IMR-90 (cell line): ENCODE data around the gene KCNF1. TPM values are rescaled to one million over a fixed set of nuclear protein-coding genes. Genes with fewer than 3 reads are reported as not detected.

Source experiments
- ATAC-seq: fragments of 200-7000 bp; cut with Tn5 transposase; 2 replicates; pipeline ENCODE4 v1.9.1; 2020; ENCODE audit warnings: low read depth, mild to moderate bottlenecking, moderate library complexity
- BruUV-seq: library from RNA; stranded (reverse); fragments of 400-500 nt; replicated peaks from 2 replicates; lab custom pipeline; 2021; lab: Mats Ljungman, UMichigan
- CTCF ChIA-PET: fragments of 300-600 bp; formaldehyde crosslinking; extraction: SDS; loops from one replicate; lab custom pipeline; 2021; ENCODE audit warnings: antibody characterized with exemption; lab: Yijun Ruan, JAX
- POLR2A ChIA-PET: fragments of 300-600 bp; sonication (Branson Sonifier 250); formaldehyde crosslinking; loops from one replicate; lab custom pipeline; 2022; ENCODE audit warnings: antibody characterized with exemption; ENCODE audit not compliant: unreplicated experiment; lab: Charles Lee
- DNase-seq: peaks from one replicate; pipeline ENCODE4 v3.0.0; 2013
- H2AFZ ChIP-seq: replicated peaks from 2 replicates; pipeline ENCODE3; 2013; ENCODE audit warnings: low read length, mild to moderate bottlenecking; ENCODE audit not compliant: poor library complexity
- H2AK5ac ChIP-seq: 2 replicates; pipeline ENCODE4 v1.6.1; 2013; ENCODE audit warnings: low read depth, low read length, inconsistent platforms
- H2AK9ac ChIP-seq: replicated peaks from 2 replicates; pipeline ENCODE3; 2013; ENCODE audit warnings: mild to moderate bottlenecking, low read depth, low read length, moderate library complexity; ENCODE audit not compliant: poor library complexity
- H2BK120ac ChIP-seq: 2 replicates; pipeline ENCODE4 v1.6.1; 2013; ENCODE audit warnings: low read depth, low read length, inconsistent platforms
- H2BK15ac ChIP-seq: 3 replicates; pipeline ENCODE4 v1.6.1; 2013; ENCODE audit warnings: low read depth, low read length, inconsistent platforms
- H2BK20ac ChIP-seq: 2 replicates; pipeline ENCODE4 v1.6.1; 2013; ENCODE audit warnings: low read depth, mild to moderate bottlenecking, inconsistent platforms, low read length, moderate library complexity
- H2BK5ac ChIP-seq: 2 replicates; pipeline ENCODE4 v1.6.1; 2013; ENCODE audit warnings: mild to moderate bottlenecking, low read depth, low read length, inconsistent platforms; ENCODE audit not compliant: poor library complexity, severe bottlenecking
- H3K14ac ChIP-seq: replicated peaks from 2 replicates; pipeline ENCODE4 v1.6.1; 2013; ENCODE audit warnings: low read depth, low read length, inconsistent platforms
- H3K18ac ChIP-seq: 2 replicates; pipeline ENCODE4 v1.6.1; 2013; ENCODE audit warnings: low read depth, low read length, control low read depth
- H3K23ac ChIP-seq: 2 replicates; pipeline ENCODE4 v1.6.1; 2013; ENCODE audit warnings: low read depth, low read length, inconsistent platforms
- H3K27ac ChIP-seq: 2 replicates; pipeline ENCODE4 v1.5.1; 2013; ENCODE audit warnings: mild to moderate bottlenecking, control low read depth, low read length; ENCODE audit not compliant: insufficient read depth
- H3K27me3 ChIP-seq: 2 replicates; pipeline ENCODE4 v1.6.1; 2013; ENCODE audit warnings: low read length; ENCODE audit not compliant: control insufficient read depth, insufficient read depth
- H3K36me3 ChIP-seq: 2 replicates; pipeline ENCODE4 v1.6.1; 2013; ENCODE audit warnings: low read length, mixed read lengths; ENCODE audit not compliant: control insufficient read depth, insufficient read depth
- H3K4ac ChIP-seq: 2 replicates; pipeline ENCODE4 v1.6.1; 2013; ENCODE audit warnings: low read depth, low read length, inconsistent platforms
- H3K4me1 ChIP-seq: 2 replicates; pipeline ENCODE4 v1.6.1; 2013; ENCODE audit warnings: low read length, mixed read lengths; ENCODE audit not compliant: control insufficient read depth, insufficient read depth
- H3K4me2 ChIP-seq: 2 replicates; pipeline ENCODE4 v1.6.1; 2013; ENCODE audit warnings: low read depth, mild to moderate bottlenecking, control low read depth, low read length, moderate library complexity
- H3K4me3 ChIP-seq: 2 replicates; pipeline ENCODE4 v1.5.1; 2013; ENCODE audit warnings: low read depth, mild to moderate bottlenecking, control low read depth, low read length, moderate library complexity; ENCODE audit not compliant: insufficient read depth
- H3K56ac ChIP-seq: 2 replicates; pipeline ENCODE4 v1.6.1; 2013; ENCODE audit warnings: low read length, inconsistent platforms; ENCODE audit not compliant: insufficient read depth; ENCODE audit errors: extremely low read depth
- H3K79me1 ChIP-seq, 2 experiments: 2 replicates each; pipeline ENCODE4 v1.6.1; 2013; ENCODE audit warnings: low read length in 2 of 2, inconsistent platforms in 1 of 2, low read depth in 1 of 2
- H3K9ac ChIP-seq: 2 replicates; pipeline ENCODE4 v1.6.1; 2013; ENCODE audit warnings: low read depth, low read length, control low read depth
- H3K9me1 ChIP-seq: 2 replicates; pipeline ENCODE4 v1.6.1; 2013; ENCODE audit warnings: low read length, inconsistent platforms; ENCODE audit not compliant: insufficient read depth
- H3K9me3 ChIP-seq: 2 replicates; pipeline ENCODE4 v1.6.1; 2013; ENCODE audit warnings: low read length; ENCODE audit not compliant: control insufficient read depth, insufficient read depth
- H4K20me1 ChIP-seq: 2 replicates; pipeline ENCODE4 v1.6.1; 2013; ENCODE audit warnings: low read length, inconsistent platforms; ENCODE audit not compliant: insufficient read depth
- H4K5ac ChIP-seq: 2 replicates; pipeline ENCODE4 v1.6.1; 2013; ENCODE audit warnings: mild to moderate bottlenecking, low read depth, low read length, control low read depth
- H4K8ac ChIP-seq, 2 experiments: 2 replicates each; pipeline ENCODE4 v1.6.1; 2013; ENCODE audit warnings: low read depth in 2 of 2, low read length in 2 of 2, control low read depth in 1 of 2, inconsistent platforms in 1 of 2
- H4K91ac ChIP-seq: 2 replicates; pipeline ENCODE4 v1.6.1; 2013; ENCODE audit warnings: low read depth, low read length, inconsistent platforms; ENCODE audit not compliant: insufficient read depth
- CEBPB ChIP-seq: IDR thresholded peaks from 2 replicates; pipeline ENCODE4 v1.6.1; 2012; ENCODE audit warnings: low read depth, low read length, improper control_type of control experiment
- CHD1 ChIP-seq: IDR thresholded peaks from 2 replicates; pipeline ENCODE4 v1.6.1; 2012; ENCODE audit warnings: low read depth, low read length, improper control_type of control experiment
- NFE2L2 ChIP-seq: fragments of 150-350 bp; IDR thresholded peaks from 2 replicates; pipeline ENCODE4 v1.6.1; 2016; ENCODE audit warnings: low read depth, mild to moderate bottlenecking, low read length
- RAD21 ChIP-seq: IDR thresholded peaks from 2 replicates; pipeline ENCODE4 v1.6.1; 2012; ENCODE audit warnings: low read length, improper control_type of control experiment
- RCOR1 ChIP-seq: IDR thresholded peaks from 2 replicates; pipeline ENCODE4 v1.6.1; 2012; ENCODE audit warnings: mild to moderate bottlenecking, low read length, improper control_type of control experiment; ENCODE audit not compliant: insufficient replicate concordance
- WGBS, 2 experiments: methylation state at CpG; one replicate each; pipeline versions ENCODE4 v1.1.5 to v1.1.7; 2013; ENCODE audit warnings: missing lambda C conversion rate in 2 of 2; ENCODE audit not compliant: insufficient read length in 1 of 2; ENCODE audit errors: extremely low coverage in 2 of 2; 5-methylcytosine and 5-hydroxymethylcytosine counted together
- dilution Hi-C: fragments of 300-500 bp; cut with HindIII; formaldehyde crosslinking; loops from one replicate; pipeline ENCODE4 v1.14.3; 2018; ENCODE audit warnings: low sequenced_read_pairs; ENCODE audit not compliant: unreplicated experiment
- in situ Hi-C: fragments of 300-500 bp; cut with MboI; formaldehyde crosslinking; loops from 3 replicates; pipeline ENCODE4 v1.14.3; 2019; ENCODE audit warnings: low sequenced_read_pairs, inconsistent platforms, mixed read lengths
- intact Hi-C: fragments of 100-400 bp; cut with micrococcal nuclease; formaldehyde crosslinking; loops from 2 replicates; pipeline ENCODE4 v1.10.0; 2022
- polyA plus RNA-seq, 3 experiments: library from polyadenylated mRNA; depleted of rRNA; stranded (reverse); fragments of >200 nt; gene quantifications; 2 replicates each; pipeline ENCODE4 v1.2.3, GENCODE V29; 2012; ENCODE audit warnings: low replicate concordance in 1 of 3
- total RNA-seq: library from RNA; depleted of rRNA; stranded (reverse); fragments of >200 nt; gene quantifications from 2 replicates; pipeline ENCODE4 v1.2.3, GENCODE V29; 2012

The KCNF1 gene
- total and polyA plus RNA-seq, 2 of the 4 experiments (the other 2 are of a cell fraction) = 0.54 to 1.4 TPM

DNA sequence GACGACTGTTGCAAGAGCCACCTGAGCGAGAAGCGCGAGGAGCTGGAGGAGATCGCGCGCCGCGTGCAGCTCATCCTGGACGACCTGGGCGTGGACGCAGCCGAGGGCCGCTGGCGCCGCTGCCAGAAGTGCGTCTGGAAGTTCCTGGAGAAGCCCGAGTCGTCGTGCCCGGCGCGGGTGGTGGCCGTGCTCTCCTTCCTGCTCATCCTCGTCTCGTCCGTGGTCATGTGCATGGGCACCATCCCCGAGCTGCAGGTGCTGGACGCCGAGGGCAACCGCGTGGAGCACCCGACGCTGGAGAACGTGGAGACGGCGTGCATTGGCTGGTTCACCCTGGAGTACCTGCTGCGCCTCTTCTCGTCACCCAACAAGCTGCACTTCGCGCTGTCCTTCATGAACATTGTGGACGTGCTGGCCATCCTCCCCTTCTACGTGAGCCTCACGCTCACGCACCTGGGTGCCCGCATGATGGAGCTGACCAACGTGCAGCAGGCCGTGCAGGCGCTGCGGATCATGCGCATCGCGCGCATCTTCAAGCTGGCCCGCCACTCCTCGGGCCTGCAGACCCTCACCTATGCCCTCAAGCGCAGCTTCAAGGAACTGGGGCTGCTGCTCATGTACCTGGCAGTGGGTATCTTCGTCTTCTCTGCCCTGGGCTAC, 1.2 kb downstream of the KCNF1 start:
- Histone ChIP-seq H2BK20ac (no peak overlapping the region), H3K27ac (no peak overlapping the region), H3K9me3 (no peaks in the 10 kb centered on the region), H2BK120ac (no peak overlapping the region), H3K9ac (no peak overlapping the region), H3K4me3 (no peak overlapping the region), H3K18ac (no peak overlapping the region), H2AK5ac (no peak overlapping the region), H3K4me1 (no peaks in the 10 kb centered on the region), H2AFZ (peak overlapping the region; percentile 33), H2BK15ac (no peak overlapping the region), H4K20me1 (no peaks in the 10 kb centered on the region), H3K9me1 (peaks cover 4% of the 10 kb centered on the region; the same call in 1 of the 2 replicates), H3K79me1 (peaks cover 0 to 28% of the 10 kb centered on the region in 2 experiments; a peak in 2 of 4 replicates), H3K27me3 (no peaks in the 10 kb centered on the region), H4K5ac (no peak overlapping the region), H4K91ac (no peak overlapping the region), H3K36me3 (no peaks in the 10 kb centered on the region), H3K56ac (no peak overlapping the region), H2BK5ac (no peak overlapping the region), H3K23ac (no peak overlapping the region), H4K8ac (no peak overlapping the region), H2AK9ac (no peak overlapping the region), H3K4ac (0 out of 2 replicates have a peak overlapping the region, but pooled peaks have one; percentile 33), H3K4me2 (no peak overlapping the region; the same call in 1 of the 2 replicates), H3K14ac (no peak overlapping the region)
- TF ChIP-seq CHD1 (no peak), CEBPB (no peak), RAD21 (no peak), RCOR1 (no peak), NFE2L2 (no peak)
- in situ Hi-C loops = no loop called here
- ATAC-seq (no peak), DNase-seq (no peak)
- intact Hi-C loops = loop anchor here (5.0 kb wide), 1 partner anchor 81 kb away; no protein-coding TSS in a partner anchor
- ChIA-PET POLR2A (interaction anchor here (0.5 kb wide), 1 partner anchor 195 kb away, joined by 3 read pairs; no protein-coding TSS in a partner anchor), CTCF (interaction anchor here (1.0 to 1.9 kb wide), 3 partner anchors 12 to 80 kb away, joined by 3 to 7 read pairs (median 3); no protein-coding TSS in a partner anchor)
- WGBS, 2 experiments = 94% methylated on average over 37 of the region's 58 CpGs; no CpG with 5 or more reads in 1 of the 2 experiments
- BruUV-seq = no TSS peak
- dilution Hi-C loops = no loop called here
